ENCODE measurements around the gene NIPAL3.

Gene NIPAL3

GRCh38 chr1:24437631-24438396, 22.2 kb downstream of the NIPAL3 start:
- TF ChIP-seq PATZ1 (CRISPR knock-in tag; IDR thresholded peaks at IDR 0.05; ENCODE audit: borderline replicate concordance) (no peak), GLIS3 (CRISPR knock-in tag; IDR thresholded peaks at IDR 0.05) (no peak), ZNF8 (CRISPR knock-in tag; IDR thresholded peaks at IDR 0.05) (no peak), RARB (CRISPR knock-in tag; IDR thresholded peaks at IDR 0.05) (no peak), OSR1 (CRISPR knock-in tag; IDR thresholded peaks at IDR 0.05) (no peak), SNAI2 (CRISPR knock-in tag; IDR thresholded peaks at IDR 0.05) (no peak), ZC3H10 (CRISPR knock-in tag; IDR thresholded peaks at IDR 0.05) (no peak), ZNF70 (CRISPR knock-in tag; IDR thresholded peaks at IDR 0.05) (no peak), POU6F1 (CRISPR knock-in tag; IDR thresholded peaks at IDR 0.05; ENCODE audit: borderline replicate concordance, low read depth) (no peak), TOX (CRISPR knock-in tag; IDR thresholded peaks at IDR 0.05; ENCODE audit: borderline replicate concordance) (no peak), TCF4 (CRISPR knock-in tag; IDR thresholded peaks at IDR 0.05; ENCODE audit: borderline replicate concordance) (no peak), TSHZ2 (CRISPR knock-in tag; IDR thresholded peaks at IDR 0.05) (no peak), ZNF565 (CRISPR knock-in tag; conservative IDR thresholded peaks at IDR 0.05; ENCODE audit: low read depth) (no peak), PPARA (CRISPR knock-in tag; IDR thresholded peaks at IDR 0.05; ENCODE audit: borderline replicate concordance) (no peak)
- ATAC-seq, result no peak

GRCh38 chr1:24438423-24438901, 22.9 kb downstream of the NIPAL3 start:
- no peak for ATAC-seq
- TF ChIP-seq ZNF8 (CRISPR knock-in tag; IDR thresholded peaks at IDR 0.05) (no peak), RARB (CRISPR knock-in tag; IDR thresholded peaks at IDR 0.05) (no peak), TOX (CRISPR knock-in tag; IDR thresholded peaks at IDR 0.05; ENCODE audit: borderline replicate concordance) (no peak), SNAI2 (CRISPR knock-in tag; IDR thresholded peaks at IDR 0.05) (no peak), TCF4 (CRISPR knock-in tag; IDR thresholded peaks at IDR 0.05; ENCODE audit: borderline replicate concordance) (peak; percentile 33; the same call in 1 of the 2 replicates), ESRRG (CRISPR knock-in tag; IDR thresholded peaks at IDR 0.05) (no peak)

- ATAC-seq, result no peak
- TF ChIP-seq GLIS3 (CRISPR knock-in tag; IDR thresholded peaks at IDR 0.05), result no peak
- no peak for TF ChIP-seq PATZ1 (CRISPR knock-in tag; IDR thresholded peaks at IDR 0.05; ENCODE audit: borderline replicate concordance)
- TF ChIP-seq ZFP30 (CRISPR knock-in tag; IDR thresholded peaks at IDR 0.05), result no peak
- no peak for TF ChIP-seq SNAI2 (CRISPR knock-in tag; IDR thresholded peaks at IDR 0.05)
- no peak for TF ChIP-seq PPARA (CRISPR knock-in tag; IDR thresholded peaks at IDR 0.05; ENCODE audit: borderline replicate concordance)
- TF ChIP-seq ARNTL (CRISPR knock-in tag; IDR thresholded peaks at IDR 0.05; ENCODE audit: borderline replicate concordance, low read depth), result no peak
These were observed 24.8 kb downstream of the NIPAL3 start for GRCh38 chr1:24440436-24440835.

- no peak for ATAC-seq
- TF ChIP-seq TCF4 (CRISPR knock-in tag; IDR thresholded peaks at IDR 0.05; ENCODE audit: borderline replicate concordance) (no peak), TOX (CRISPR knock-in tag; IDR thresholded peaks at IDR 0.05; ENCODE audit: borderline replicate concordance) (no peak), RARB (CRISPR knock-in tag; IDR thresholded peaks at IDR 0.05) (no peak), POU6F1 (CRISPR knock-in tag; IDR thresholded peaks at IDR 0.05; ENCODE audit: borderline replicate concordance, low read depth) (no peak), CREB5 (CRISPR knock-in tag; IDR thresholded peaks at IDR 0.05; ENCODE audit: low read depth) (no peak), ZNF8 (CRISPR knock-in tag; IDR thresholded peaks at IDR 0.05) (no peak), SNAI2 (CRISPR knock-in tag; IDR thresholded peaks at IDR 0.05) (no peak), CSRNP3 (CRISPR knock-in tag; IDR thresholded peaks at IDR 0.05) (no peak), ISL1 (CRISPR knock-in tag; IDR thresholded peaks at IDR 0.05) (no peak)
These were observed 25.9 kb downstream of the NIPAL3 start for GRCh38 chr1:24441480-24441879.
